Endothelial cell of umbilical vein (primary cell): Measurements from ENCODE around the gene GRIA1. TPM values are rescaled to one million over a fixed set of nuclear protein-coding genes. Genes with fewer than 3 reads are reported as not detected.

Experiments used
- BruUV-seq: library from RNA; stranded (reverse); fragments of 400-500 nt; replicated peaks from 2 replicates; lab custom pipeline; 2021; lab: Mats Ljungman, UMichigan
- CTCF ChIA-PET: fragments of 300-600, 350-600 bp; sonication (Branson Sonifier 250); formaldehyde crosslinking; loops from one replicate; lab custom pipeline; 2021; ENCODE audit warnings: antibody characterized with exemption, inconsistent platforms; lab: Charles Lee
- POLR2A ChIA-PET: fragments of 300-600, 350-600 bp; sonication (Branson Sonifier 250); formaldehyde crosslinking; loops from one replicate; lab custom pipeline; 2021; ENCODE audit warnings: antibody characterized with exemption, inconsistent platforms; lab: Charles Lee
- DNase-seq: peaks from one replicate; pipeline ENCODE4 v3.0.0-alpha.2; 2011; ENCODE audit warnings: low read depth, low spot score
- FAIRE-seq: peaks from 2 replicates; lab custom pipeline; 2011; peaks lifted over from hg19 to GRCh38; lab: Jason Lieb, UNC
- H2AFZ ChIP-seq: 2 replicates; pipeline ENCODE4 v1.6.0; 2012; ENCODE audit warnings: low read depth, low read length, control low read depth, inconsistent platforms
- H3K27ac ChIP-seq: 2 replicates; pipeline ENCODE4 v1.5.1; 2011; ENCODE audit warnings: low read depth, mild to moderate bottlenecking, control low read depth, low read length, moderate library complexity; ENCODE audit not compliant: insufficient read depth
- H3K27me3 ChIP-seq, 2 experiments: 2 replicates each; pipeline versions ENCODE4 v1.6.0 to v1.6.1; 2011; ENCODE audit warnings: low read length in 2 of 2, mixed read lengths in 1 of 2; ENCODE audit not compliant: control insufficient read depth in 2 of 2, insufficient read depth in 2 of 2
- H3K36me3 ChIP-seq, 2 experiments: 2 replicates in 1 of 2; 3 replicates in 1 of 2; pipeline ENCODE4 v1.5.1; 2011; ENCODE audit warnings: low read length in 2 of 2, mild to moderate bottlenecking in 1 of 2, moderate library complexity in 1 of 2; ENCODE audit not compliant: control insufficient read depth in 2 of 2, insufficient read depth in 2 of 2; ENCODE audit errors: extremely low read depth in 1 of 2
- H3K4me1 ChIP-seq: 3 replicates; pipeline ENCODE4 v1.5.1; 2011; ENCODE audit warnings: mild to moderate bottlenecking, low read length; ENCODE audit not compliant: control insufficient read depth, insufficient read depth; ENCODE audit errors: extremely low read depth
- H3K4me2 ChIP-seq: 2 replicates; pipeline ENCODE4 v1.6.1; 2011; ENCODE audit warnings: low read length, control low read depth, mixed read lengths; ENCODE audit not compliant: insufficient read depth
- H3K4me3 ChIP-seq, 3 experiments: fragments of 200-600 bp in 1 of 3; sonication (generic), shearing (Covaris generic) in 1 of 3; replicated peaks in 1 of 3; 2 replicates each; pipeline ENCODE4 v1.5.1; 2011 to 2016; ENCODE audit warnings: control low read depth in 3 of 3, low read length in 3 of 3, mild to moderate bottlenecking in 2 of 3, inconsistent platforms in 1 of 3, low read depth in 1 of 3, moderate library complexity in 1 of 3; ENCODE audit not compliant: insufficient read depth in 1 of 3
- H3K79me2 ChIP-seq: 2 replicates; pipeline ENCODE4 v1.6.0; 2012; ENCODE audit warnings: low read length, inconsistent platforms; ENCODE audit not compliant: control insufficient read depth, insufficient read depth
- H3K9ac ChIP-seq: replicated peaks from 2 replicates; pipeline ENCODE3; 2011; ENCODE audit warnings: low read length, control low read depth; ENCODE audit not compliant: insufficient read depth; ENCODE audit errors: extremely low read depth
- H3K9me1 ChIP-seq: replicated peaks from 3 replicates; pipeline ENCODE4 v1.6.0; 2011; ENCODE audit warnings: mild to moderate bottlenecking, low read length; ENCODE audit not compliant: control insufficient read depth, insufficient read depth; ENCODE audit errors: extremely low read depth
- H3K9me3 ChIP-seq: replicated peaks from 2 replicates; pipeline ENCODE4 v1.5.1; 2012; ENCODE audit warnings: low read length, inconsistent platforms; ENCODE audit not compliant: control insufficient read depth, insufficient read depth
- H4K20me1 ChIP-seq: replicated peaks from 2 replicates; pipeline ENCODE3; 2011; ENCODE audit warnings: mild to moderate bottlenecking, low read length; ENCODE audit not compliant: control insufficient read depth, insufficient read depth; ENCODE audit errors: extremely low read depth
- EZH2 ChIP-seq: IDR thresholded peaks from 2 replicates; pipeline ENCODE4 v1.6.1; 2012; ENCODE audit warnings: borderline replicate concordance, low read depth, mild to moderate bottlenecking, moderate library complexity, low read length, inconsistent platforms; ENCODE audit not compliant: severe bottlenecking
- FOS ChIP-seq: IDR thresholded peaks from 2 replicates; pipeline ENCODE4 v1.6.1; 2011; ENCODE audit warnings: mild to moderate bottlenecking, low read length, moderate library complexity, borderline replicate concordance; ENCODE audit not compliant: insufficient read depth
- GATA2 ChIP-seq: IDR thresholded peaks from 2 replicates; pipeline ENCODE4 v1.7.0; 2011; ENCODE audit warnings: low read depth, mild to moderate bottlenecking, moderate library complexity, mixed read lengths, low read length; ENCODE audit not compliant: insufficient read length, insufficient read depth
- JUN ChIP-seq: IDR thresholded peaks from 2 replicates; pipeline ENCODE4 v1.6.1; 2011; ENCODE audit warnings: borderline replicate concordance, low read depth; ENCODE audit not compliant: insufficient read length, insufficient read depth
- MYC ChIP-seq: IDR thresholded peaks from one replicate; pipeline ENCODE4 v1.6.1; 2011; ENCODE audit warnings: mild to moderate bottlenecking, low read depth, low read length
- POLR2A ChIP-seq: IDR thresholded peaks from 2 replicates; pipeline ENCODE4 v1.6.1; 2012; ENCODE audit warnings: low read depth, mild to moderate bottlenecking, control low read depth, low read length
- POLR2AphosphoS5 ChIP-seq: IDR thresholded peaks from 2 replicates; pipeline ENCODE4 v1.6.1; 2012; ENCODE audit warnings: low read depth, mild to moderate bottlenecking, control low read depth, low read length, moderate library complexity; ENCODE audit not compliant: insufficient read depth
- dilution Hi-C: fragments of 300-500 bp; cut with MboI; formaldehyde crosslinking; loops from one replicate; pipeline ENCODE4 v1.15.0; 2019; ENCODE audit warnings: low sequenced_read_pairs; ENCODE audit not compliant: extremely low pct_ligation_motif_present
- intact Hi-C: fragments of 100-400 bp; cut with micrococcal nuclease; formaldehyde crosslinking; loops from one replicate; pipeline ENCODE4 v1.10.0; 2022
- polyA plus RNA-seq, 4 experiments: library from polyadenylated mRNA; depleted of rRNA in 3 of 4; stranded (reverse) in 3 of 4; unstranded in 1 of 4; fragments of >200 nt; gene quantifications; 2 replicates each; pipeline versions ENCODE4 v1.2.1 to v1.2.3, GENCODE V29; 2011 to 2012; ENCODE audit warnings: missing spikeins in 1 of 4
- total RNA-seq: library from RNA; stranded (reverse); gene quantifications from 2 replicates; pipeline ENCODE4 v1.2.3, GENCODE V29; 2021
- TF ChIP-seq, protein P1 (sequence below), 2 donors: IDR thresholded peaks; 1 replicate in 1 of 2; 2 replicates in 1 of 2; pipeline ENCODE4 v1.5.1; 2011; ENCODE audit warnings: low read length in 2 of 2, mild to moderate bottlenecking in 2 of 2, moderate library complexity in 2 of 2, control low read depth in 1 of 2, inconsistent platforms in 1 of 2, low read depth in 1 of 2; ENCODE audit not compliant: insufficient read depth in 1 of 2; ENCODE audit errors: extremely low read depth in 1 of 2
- TF ChIP-seq, protein P2 (sequence below): IDR thresholded peaks from 2 replicates; pipeline ENCODE4 v1.6.1; 2011; ENCODE audit not compliant: insufficient read depth, insufficient read length

GRIA1 gene
- total and polyA plus RNA-seq, 2 donors (not counting 3 experiments of a cell fraction or from before 2014, with no cell fraction given), result not detected

DNA sequence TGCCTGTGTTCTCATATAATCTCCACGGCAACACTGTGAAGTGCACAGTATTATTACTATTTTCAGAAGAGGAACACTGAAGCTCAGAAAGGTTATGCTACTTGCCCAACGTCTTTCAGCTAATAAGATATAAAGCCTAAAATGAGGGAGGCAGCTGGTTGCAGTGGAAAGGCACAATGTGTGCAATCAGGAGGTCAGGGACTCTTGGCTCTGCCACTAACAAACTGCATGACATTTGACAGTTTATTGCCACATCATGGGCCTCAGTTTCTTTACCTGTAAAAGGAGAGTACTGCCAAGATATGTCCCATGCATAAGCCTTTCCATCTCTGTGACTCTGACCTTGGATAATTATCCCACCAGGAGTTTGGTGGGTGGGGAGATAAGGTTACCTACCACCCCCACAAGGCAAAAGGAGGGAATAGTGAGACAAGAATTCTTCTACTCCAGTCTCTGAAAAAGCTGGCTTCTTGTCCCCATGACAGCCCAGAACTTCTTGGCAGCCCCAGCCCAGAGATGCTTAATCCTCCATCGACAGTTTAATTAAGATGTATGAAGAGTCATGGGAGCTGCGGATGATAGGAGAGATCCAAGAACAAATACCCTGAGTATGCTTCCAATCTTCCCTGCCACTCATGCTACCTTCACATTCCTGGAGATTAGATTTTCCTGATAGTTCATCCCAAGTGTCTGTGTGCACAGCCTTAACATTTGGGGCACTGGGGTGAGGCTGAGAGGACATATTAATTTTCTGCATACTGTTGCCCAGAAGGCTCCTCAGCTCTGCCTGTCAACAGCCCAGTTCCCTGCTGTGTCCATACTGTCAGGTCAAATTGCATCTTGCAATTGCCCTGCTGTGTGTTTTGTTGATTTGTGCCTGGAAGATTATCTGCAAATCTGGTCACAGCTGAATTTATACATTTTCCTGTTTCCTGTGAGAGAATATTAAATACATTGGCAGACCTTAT, 277.0 kb downstream of the GRIA1 start:
- Histone ChIP-seq H4K20me1 (no peaks in the 10 kb centered on the region), H3K9me3 (no peaks in the 10 kb centered on the region), H3K9ac (no peak overlapping the region), H3K27me3 (no peaks in the 10 kb centered on the region), H3K27ac (no peak overlapping the region), H3K4me1 (no peaks in the 10 kb centered on the region), H2AFZ (no peak overlapping the region), H3K9me1 (no peaks in the 10 kb centered on the region), H3K4me3 (no peak overlapping the region), H3K36me3 (no peaks in the 10 kb centered on the region), H3K4me2 (no peak overlapping the region), H3K79me2 (no peaks in the 10 kb centered on the region)
- ChIA-PET CTCF (no interaction called here), POLR2A (no interaction called here)
- intact Hi-C loops (no loop called here), dilution Hi-C loops (no loop called here)
- TF ChIP-seq, protein P1, sequence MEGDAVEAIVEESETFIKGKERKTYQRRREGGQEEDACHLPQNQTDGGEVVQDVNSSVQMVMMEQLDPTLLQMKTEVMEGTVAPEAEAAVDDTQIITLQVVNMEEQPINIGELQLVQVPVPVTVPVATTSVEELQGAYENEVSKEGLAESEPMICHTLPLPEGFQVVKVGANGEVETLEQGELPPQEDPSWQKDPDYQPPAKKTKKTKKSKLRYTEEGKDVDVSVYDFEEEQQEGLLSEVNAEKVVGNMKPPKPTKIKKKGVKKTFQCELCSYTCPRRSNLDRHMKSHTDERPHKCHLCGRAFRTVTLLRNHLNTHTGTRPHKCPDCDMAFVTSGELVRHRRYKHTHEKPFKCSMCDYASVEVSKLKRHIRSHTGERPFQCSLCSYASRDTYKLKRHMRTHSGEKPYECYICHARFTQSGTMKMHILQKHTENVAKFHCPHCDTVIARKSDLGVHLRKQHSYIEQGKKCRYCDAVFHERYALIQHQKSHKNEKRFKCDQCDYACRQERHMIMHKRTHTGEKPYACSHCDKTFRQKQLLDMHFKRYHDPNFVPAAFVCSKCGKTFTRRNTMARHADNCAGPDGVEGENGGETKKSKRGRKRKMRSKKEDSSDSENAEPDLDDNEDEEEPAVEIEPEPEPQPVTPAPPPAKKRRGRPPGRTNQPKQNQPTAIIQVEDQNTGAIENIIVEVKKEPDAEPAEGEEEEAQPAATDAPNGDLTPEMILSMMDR (IDR thresholded peaks at IDR 0.05; ENCODE audit: extremely low read depth in 1 of 2, insufficient read depth in 1 of 2, low read depth in 1 of 2, low read length in 2 of 2), result no peak
- TF ChIP-seq, protein P2, sequence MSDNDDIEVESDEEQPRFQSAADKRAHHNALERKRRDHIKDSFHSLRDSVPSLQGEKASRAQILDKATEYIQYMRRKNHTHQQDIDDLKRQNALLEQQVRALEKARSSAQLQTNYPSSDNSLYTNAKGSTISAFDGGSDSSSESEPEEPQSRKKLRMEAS, result no peak
- no peak for TF ChIP-seq EZH2
- no peak for TF ChIP-seq FOS
- no peak for TF ChIP-seq JUN
- no peak for TF ChIP-seq GATA2
- no peak for TF ChIP-seq POLR2AphosphoS5
- TF ChIP-seq MYC, result no peak
- no peak for TF ChIP-seq POLR2A
- no peak for FAIRE-seq
- BruUV-seq, result no TSS peak
- no peak for DNase-seq
